SK-N-MC (cell line): ENCODE measurements around the gene POMP.
"Not testable (repeated sequence)": the region's sequence is repeated elsewhere in the genome, so short reads cannot be mapped to it uniquely, and the experiment has no call there.

Experiments used
- DNase-seq: peaks from one replicate; pipeline ENCODE4 v3.0.0-alpha.2; 2011; ENCODE audit warnings: low read depth, low spot score
- H3K27ac ChIP-seq: fragments of 200-600 bp; sonication (generic); 2 replicates; pipeline ENCODE4 v1.5.1; 2016; ENCODE audit warnings: mixed run types
- H3K36me3 ChIP-seq: fragments of 200-600 bp; sonication (generic); 2 replicates; pipeline ENCODE4 v1.6.1; 2017; ENCODE audit warnings: antibody characterized with exemption, low read length, mixed read lengths; ENCODE audit not compliant: insufficient read depth
- H3K4me3 ChIP-seq: fragments of 200-600 bp; sonication (generic); 2 replicates; pipeline ENCODE4 v1.5.1; 2016
- H3K9ac ChIP-seq: fragments of 200-600 bp; sonication (generic); 2 replicates; pipeline ENCODE4 v1.8.0; 2017; ENCODE audit warnings: mixed run types, mixed read lengths; ENCODE audit not compliant: insufficient read length
- H3K9me3 ChIP-seq: fragments of 200-600 bp; sonication (generic); 2 replicates; pipeline ENCODE4 v1.6.1; 2017; ENCODE audit warnings: low read depth, mild to moderate bottlenecking, antibody characterized with exemption, low read length, moderate library complexity, mixed read lengths
- EZH2 ChIP-seq: fragments of 200-600 bp; sonication (generic); IDR thresholded peaks from one replicate; pipeline ENCODE4 v1.6.1; 2017; ENCODE audit warnings: antibody characterized with exemption
- FOXP2 ChIP-seq: optimal IDR thresholded peaks from 2 replicates; pipeline ENCODE3; 2011; ENCODE audit warnings: mild to moderate bottlenecking, moderate library complexity; ENCODE audit not compliant: insufficient read depth; ENCODE audit errors: extremely low read length, control extremely low read depth
- POLR2AphosphoS5 ChIP-seq: IDR thresholded peaks from 2 replicates; pipeline ENCODE4 v1.6.1; 2012; ENCODE audit warnings: mild to moderate bottlenecking, low read depth, low read length, borderline replicate concordance

The POMP gene

GRCh38 chr13:28678809-28679208 is 19.9 kb downstream of the POMP start:
- H3K9ac ChIP-seq: no peak overlapping the region
- peaks cover 54% of the 10 kb centered on the region for H3K36me3 ChIP-seq
- TF ChIP-seq EZH2 (no peak), POLR2AphosphoS5 (no peak), FOXP2 (no peak)
- no peak overlapping the region for H3K4me3 ChIP-seq
- no peak overlapping the region for H3K27ac ChIP-seq
- no peaks in the 10 kb centered on the region for H3K9me3 ChIP-seq
- DNase-seq: no peak

- Histone ChIP-seq H3K36me3 (peaks cover 46% of the 10 kb centered on the region), H3K9ac (no peak overlapping the region), H3K27ac (no peak overlapping the region), H3K4me3 (no peak overlapping the region), H3K9me3 (no peaks in the 10 kb centered on the region)
- TF ChIP-seq EZH2 (no peak), FOXP2 (no peak), POLR2AphosphoS5 (no peak)
- DNase-seq: no peak
Observed at GRCh38 chr13:28679628-28680027, 20.7 kb downstream of the POMP start.

GRCh38 chr13:28680541-28680940 is 21.6 kb downstream of the POMP start:
- Histone ChIP-seq H3K4me3 (no peak overlapping the region), H3K36me3 (peaks cover 37% of the 10 kb centered on the region), H3K9me3 (no peaks in the 10 kb centered on the region), H3K9ac (no peak overlapping the region), H3K27ac (no peak overlapping the region)
- DNase-seq: no peak
- TF ChIP-seq EZH2 (no peak), POLR2AphosphoS5 (0 out of 2 replicates have a peak, but pooled peaks have one; percentile 16)

GRCh38 chr13:28683169-28683568 is 24.2 kb downstream of the POMP start:
- H3K9ac ChIP-seq, DNase-seq, H3K27ac ChIP-seq, H3K4me3 ChIP-seq, H3K9me3 ChIP-seq: not testable (repeated sequence)
- peaks cover 13% of the 10 kb centered on the region for H3K36me3 ChIP-seq

- H3K4me3 ChIP-seq: no peak overlapping the region
- no peaks in the 10 kb centered on the region for H3K9me3 ChIP-seq
- no peak for DNase-seq
- peaks cover 4% of the 10 kb centered on the region for H3K36me3 ChIP-seq
- no peak overlapping the region for H3K27ac ChIP-seq
- TF ChIP-seq EZH2 (no peak), FOXP2 (no peak), POLR2AphosphoS5 (no peak)
- H3K9ac ChIP-seq: no peak overlapping the region
Observed at GRCh38 chr13:28684257-28684656, 25.3 kb downstream of the POMP start.

GRCh38 chr13:28685114-28685513 is 26.2 kb downstream of the POMP start:
- no peak overlapping the region for H3K4me3 ChIP-seq
- H3K36me3 ChIP-seq: no peaks in the 10 kb centered on the region
- DNase-seq: no peak
- H3K27ac ChIP-seq: no peak overlapping the region
- H3K9me3 ChIP-seq: no peaks in the 10 kb centered on the region
- H3K9ac ChIP-seq: no peak overlapping the region
- TF ChIP-seq POLR2AphosphoS5 (no peak), EZH2 (no peak), FOXP2 (no peak)

- Histone ChIP-seq H3K4me3 (no peak overlapping the region), H3K27ac (no peak overlapping the region), H3K36me3 (no peaks in the 10 kb centered on the region), H3K9me3 (no peaks in the 10 kb centered on the region), H3K9ac (no peak overlapping the region)
- TF ChIP-seq FOXP2 (no peak), EZH2 (no peak), POLR2AphosphoS5 (no peak)
- no peak for DNase-seq
Observed at GRCh38 chr13:28685892-28686291, 27.0 kb downstream of the POMP start.

- not testable (repeated sequence) for H3K4me3 ChIP-seq
Observed at GRCh38 chr13:28693605-28694491, 34.9 kb downstream of the POMP start.

GRCh38 chr13:28697441-28697840 is 38.5 kb downstream of the POMP start:
- no peak overlapping the region for H3K9ac ChIP-seq
- no peak overlapping the region for H3K4me3 ChIP-seq
- no peaks in the 10 kb centered on the region for H3K9me3 ChIP-seq
- DNase-seq: no peak
- H3K27ac ChIP-seq: no peak overlapping the region
- TF ChIP-seq POLR2AphosphoS5 (no peak), FOXP2 (no peak), EZH2 (no peak)
- no peaks in the 10 kb centered on the region for H3K36me3 ChIP-seq

More at GRCh38 chr13:28693605-28694491, 34.9 kb downstream of the POMP start:
- not testable (repeated sequence) for H3K27ac ChIP-seq, H3K9ac ChIP-seq, H3K36me3 ChIP-seq, DNase-seq, H3K9me3 ChIP-seq
